Activated T-cell treated with anti-CD3 and anti-CD28 coated beads for 1 hour (primary cell): Measurements from ENCODE around the gene UBE2Z.

Experiments
- DNase-seq: peaks from one replicate; pipeline ENCODE4 v3.0.0-alpha.2; 2020; ENCODE audit warnings: low read depth

UBE2Z gene

DNA sequence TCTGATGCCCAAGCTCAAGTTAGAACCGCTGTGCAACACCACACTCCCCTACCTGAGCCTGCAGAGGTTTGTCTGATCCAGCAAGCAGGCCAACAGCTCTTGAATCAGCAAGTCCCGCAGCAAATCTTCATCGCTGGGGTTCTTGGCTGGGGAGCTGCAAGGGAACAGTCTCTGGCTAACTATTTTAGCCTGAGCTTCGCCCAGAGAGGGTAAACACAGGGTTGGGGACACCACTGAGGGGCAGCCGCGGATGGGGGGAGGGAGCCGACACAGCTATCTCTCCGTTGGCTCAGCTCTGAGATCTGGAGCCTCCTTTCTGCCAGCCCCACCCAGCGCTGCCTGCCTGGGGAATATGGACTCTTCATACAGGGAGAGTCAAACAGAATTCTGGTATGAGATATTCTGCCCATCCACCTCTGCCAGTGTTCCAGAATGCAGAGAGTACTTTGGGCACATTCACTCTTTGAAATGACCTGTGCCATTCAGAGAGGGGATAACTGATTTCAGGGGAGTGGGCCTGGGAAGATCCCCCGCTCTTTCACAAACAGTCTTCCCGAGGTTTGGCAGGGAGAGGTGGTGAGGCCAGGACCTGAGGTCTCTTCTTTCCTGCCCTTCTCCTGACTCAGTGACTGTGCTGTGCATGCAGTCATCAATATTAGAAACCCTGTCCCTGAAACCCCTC is 52.8 kb downstream of the UBE2Z start:
- DNase-seq = no peak

DNA sequence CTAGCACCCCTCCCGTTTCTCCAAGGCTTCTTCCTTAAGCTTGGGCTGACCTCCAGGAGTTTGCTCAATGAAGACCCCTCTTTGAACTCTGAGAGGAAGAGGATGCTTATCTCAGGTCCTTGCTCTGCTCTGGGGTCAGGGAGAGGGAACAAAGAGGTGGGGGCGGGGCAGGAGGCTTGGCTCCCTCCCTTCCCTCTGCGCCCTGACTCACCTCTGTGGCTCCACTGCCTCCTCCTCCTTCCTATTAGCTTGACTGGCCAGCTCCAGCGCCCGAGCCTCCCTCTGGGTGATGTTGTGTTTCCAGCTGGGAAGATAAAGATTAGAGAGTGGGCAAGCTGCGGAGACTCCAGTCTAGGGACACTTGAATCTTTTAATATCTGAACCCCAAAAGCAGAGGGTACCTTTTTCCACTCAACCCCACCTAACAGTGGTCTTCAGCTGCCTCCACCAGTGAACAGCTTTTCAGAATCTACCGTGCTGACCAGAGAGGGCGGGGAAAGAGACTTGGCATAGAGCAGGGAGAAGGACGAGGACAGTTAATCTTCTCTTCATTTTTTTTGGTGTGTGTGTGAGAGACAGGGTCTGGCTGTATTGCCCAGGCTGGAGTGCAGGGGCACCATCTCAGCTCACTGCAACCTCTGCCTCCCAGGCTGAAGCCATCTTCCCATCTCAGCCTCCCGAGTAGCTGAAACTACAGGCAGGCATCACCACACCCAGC is 53.5 kb downstream of the UBE2Z start:
- DNase-seq = no peak

DNA sequence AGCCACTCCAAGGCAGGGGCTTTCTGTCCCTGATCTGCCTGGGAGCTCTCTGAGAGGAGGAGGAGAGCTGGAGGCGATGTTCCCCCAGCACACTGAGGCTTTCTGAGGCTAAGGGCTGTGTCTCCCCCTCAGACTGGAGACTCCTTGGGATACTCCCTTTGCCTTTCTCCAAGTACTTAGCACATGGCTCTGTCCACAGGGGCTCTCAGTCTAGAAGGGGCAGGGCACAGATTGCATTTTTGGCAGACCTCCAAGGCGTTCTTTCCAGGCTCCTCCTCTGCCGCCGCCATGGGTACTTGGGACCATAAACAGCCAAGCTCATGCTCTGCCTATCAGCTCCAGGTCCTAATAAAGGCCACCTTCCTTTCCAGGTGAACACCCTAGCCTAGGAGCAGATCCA is 62.0 kb downstream of the UBE2Z start:
- no peak for DNase-seq

DNA sequence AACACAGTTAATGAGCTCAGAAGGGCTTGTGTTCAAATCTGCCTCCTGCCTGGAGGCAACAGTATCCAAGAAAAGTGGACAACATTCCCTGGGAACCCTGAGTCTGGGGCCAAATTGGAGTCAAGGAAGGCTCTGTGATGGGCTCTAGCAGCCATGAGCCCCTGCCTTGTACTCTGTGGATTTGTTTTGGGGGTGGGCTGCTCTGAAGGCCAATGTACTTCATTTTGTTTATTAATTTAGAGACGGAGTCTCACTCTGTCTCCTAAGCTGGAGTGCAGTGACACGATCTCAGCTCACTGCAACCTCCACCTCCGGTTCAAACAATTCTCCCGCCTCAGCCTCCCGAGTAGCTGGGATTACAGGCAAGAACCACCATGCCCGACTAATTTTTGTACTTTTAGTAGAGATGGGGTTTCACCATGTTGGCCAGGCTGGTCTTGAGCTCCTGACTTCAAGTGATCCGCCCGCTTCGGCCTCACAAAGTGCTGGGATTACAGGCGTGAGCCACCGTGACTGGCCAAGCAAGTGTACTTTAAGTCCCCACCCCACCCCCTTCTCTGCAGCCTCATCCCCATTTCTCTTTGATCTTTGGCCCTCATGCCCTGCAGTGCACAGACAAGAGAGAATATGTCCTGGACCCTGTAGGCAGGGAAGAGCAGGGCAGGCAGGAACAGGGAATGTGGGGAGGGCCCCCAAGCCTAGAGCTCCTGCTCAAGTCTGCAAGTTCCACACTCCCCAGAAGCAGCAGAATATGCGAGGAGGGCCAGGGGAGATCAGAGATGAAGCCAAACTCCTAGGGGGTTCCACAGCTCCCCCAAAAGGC is 62.9 kb downstream of the UBE2Z start:
- DNase-seq = no peak

DNA sequence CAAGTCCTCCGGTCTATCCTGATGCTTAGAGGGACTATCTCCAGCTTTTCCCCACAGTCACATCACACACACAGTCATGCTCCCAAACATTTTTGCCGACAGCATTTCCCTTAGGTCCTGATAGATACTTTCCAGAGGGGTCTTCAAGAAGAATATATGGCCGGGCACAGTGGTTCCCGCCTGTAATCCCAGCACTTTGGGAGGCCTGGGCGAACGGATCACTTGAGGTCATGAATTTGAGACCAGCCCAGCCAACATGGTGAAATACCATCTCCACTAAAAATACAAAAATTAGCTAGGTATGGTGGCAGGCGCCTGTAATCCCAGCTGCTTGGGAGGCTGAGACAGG is 64.5 kb downstream of the UBE2Z start:
- DNase-seq = no peak

DNA sequence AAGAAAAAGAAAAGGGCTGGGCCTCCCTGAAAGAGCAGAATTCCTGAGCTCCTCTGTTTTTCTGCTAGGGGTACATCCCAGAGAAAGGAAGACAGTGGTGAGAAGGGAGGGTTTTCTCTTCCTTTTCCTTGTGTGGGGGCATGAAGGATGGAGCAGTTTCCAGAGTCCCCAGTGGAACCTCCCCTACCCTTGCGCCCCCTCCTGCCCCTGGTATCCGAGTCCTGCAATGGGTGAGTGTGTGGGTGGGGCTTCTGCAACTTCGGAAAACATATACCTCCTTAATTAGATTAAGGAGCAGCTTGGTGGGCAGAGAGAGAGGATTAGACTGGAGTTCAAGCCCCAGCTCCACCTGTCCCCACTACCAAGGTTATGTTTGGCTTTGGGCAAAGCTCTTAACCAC is 65.6 kb downstream of the UBE2Z start:
- DNase-seq = no peak
